Mesodermal cell (in vitro differentiated cells): Measurements from ENCODE around the gene TMEM143.
A peak's percentile ranks its signal among the peaks of the same experiment; 100 is the strongest.

Experiments used
- H3K27ac ChIP-seq: 2 replicates; pipeline ENCODE4 v1.7.0; 2013; ENCODE audit warnings: mild to moderate bottlenecking, low read depth, low read length, moderate library complexity; ENCODE audit not compliant: severe bottlenecking
- H3K36me3 ChIP-seq: 2 replicates; pipeline ENCODE4 v1.7.1; 2013; ENCODE audit warnings: mild to moderate bottlenecking, low read length, moderate library complexity; ENCODE audit not compliant: control insufficient read depth, insufficient read depth
- H3K4me1 ChIP-seq: one replicate; pipeline ENCODE4 v1.7.1; 2013; ENCODE audit warnings: mild to moderate bottlenecking, low read length; ENCODE audit not compliant: insufficient read depth, control insufficient read depth, poor library complexity, severe bottlenecking
- H3K4me3 ChIP-seq: 2 replicates; pipeline ENCODE4 v1.7.0; 2013; ENCODE audit warnings: low read length, control low read depth, mild to moderate bottlenecking; ENCODE audit not compliant: insufficient read depth, poor library complexity, severe bottlenecking; ENCODE audit errors: extremely low read depth
- H3K9me3 ChIP-seq: 2 replicates; pipeline ENCODE4 v1.7.1; 2013; ENCODE audit warnings: mild to moderate bottlenecking, low read length, moderate library complexity; ENCODE audit not compliant: control insufficient read depth
- WGBS, 2 experiments: methylation state at CpG; one replicate each; pipeline ENCODE4 v1.1.5; 2013; ENCODE audit warnings: missing lambda C conversion rate in 2 of 2; ENCODE audit not compliant: insufficient coverage in 2 of 2; 5-methylcytosine and 5-hydroxymethylcytosine counted together

TMEM143 gene

GRCh38 chr19:48290771-48291488 is 72.8 kb downstream of the TMEM143 start:
- Histone ChIP-seq H3K4me3 (peak overlapping the region; percentile 43), H3K4me1 (no peaks in the 10 kb centered on the region), H3K9me3 (no peaks in the 10 kb centered on the region), H3K27ac (peak overlapping the region; percentile 69), H3K36me3 (peaks cover 21% of the 10 kb centered on the region)
- WGBS, 2 experiments: 0 to 1% methylated on average over 44 of the region's 45 CpGs

GRCh38 chr19:48290401-48290770 is 73.4 kb downstream of the TMEM143 start:
- H3K36me3 ChIP-seq: peaks cover 26% of the 10 kb centered on the region
- 0 to 4% methylated on average over 3 to 5 of the region's 10 CpGs for WGBS, 2 experiments
- no peaks in the 10 kb centered on the region for H3K9me3 ChIP-seq
- no peaks in the 10 kb centered on the region for H3K4me1 ChIP-seq
- peak overlapping the region; percentile 59 for H3K27ac ChIP-seq
- peak overlapping the region; percentile 43 for H3K4me3 ChIP-seq

- Histone ChIP-seq H3K4me1 (peaks cover 4% of the 10 kb centered on the region), H3K4me3 (no peak overlapping the region), H3K36me3 (peaks cover 53% of the 10 kb centered on the region), H3K9me3 (peaks cover 10% of the 10 kb centered on the region), H3K27ac (no peak overlapping the region)
- WGBS, 2 experiments: 78 to 93% methylated on average over 3 of the region's 3 CpGs
Observed at GRCh38 chr19:48287748-48288147, 76.0 kb downstream of the TMEM143 start.

- WGBS, 2 experiments: 96 to 97% methylated on average over 4 of the region's 4 CpGs
- H3K9me3 ChIP-seq: peaks cover 11% of the 10 kb centered on the region
- no peak overlapping the region for H3K27ac ChIP-seq
- H3K4me3 ChIP-seq: no peak overlapping the region
- peaks cover 4% of the 10 kb centered on the region for H3K4me1 ChIP-seq
- H3K36me3 ChIP-seq: peaks cover 74% of the 10 kb centered on the region
Observed at GRCh38 chr19:48284896-48285295, 78.8 kb downstream of the TMEM143 start.

- peaks cover 11% of the 10 kb centered on the region for H3K9me3 ChIP-seq
- peaks cover 78% of the 10 kb centered on the region for H3K36me3 ChIP-seq
- WGBS, 2 experiments: 93 to 96% methylated on average over 5 to 7 of the region's 7 CpGs
- peaks cover 4% of the 10 kb centered on the region for H3K4me1 ChIP-seq
- no peak overlapping the region for H3K4me3 ChIP-seq
- no peak overlapping the region for H3K27ac ChIP-seq
Observed at GRCh38 chr19:48283908-48284307, 79.8 kb downstream of the TMEM143 start.
